Measurements from ENCODE around the gene ARHGAP11A.

ARHGAP11A gene

DNA sequence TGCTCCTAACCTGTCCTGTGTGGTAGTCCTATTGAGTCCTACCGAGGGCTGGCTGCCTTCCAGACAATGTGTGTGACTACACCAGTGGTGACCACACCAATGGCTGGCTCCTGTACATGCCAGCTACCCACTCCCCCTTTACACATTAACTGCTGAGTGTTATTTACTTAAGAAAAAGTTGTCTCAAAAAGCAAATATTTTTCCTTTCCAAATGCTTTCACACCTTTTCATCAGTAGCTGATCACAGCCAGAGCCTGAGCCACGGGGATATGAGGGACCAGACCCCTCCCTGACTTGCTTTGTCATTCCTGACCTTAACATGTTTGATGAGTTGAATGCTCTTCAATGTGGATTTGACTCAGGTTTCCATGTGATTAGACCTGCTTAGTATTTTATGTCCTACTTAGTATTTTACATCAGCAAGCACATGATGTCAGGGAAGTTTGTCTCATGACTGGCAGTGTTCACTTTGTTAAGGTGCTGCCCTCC lies 72.9 kb downstream of the ARHGAP11A start:
- no peak for DNase-seq

Measured in GF-D8 (cell line).